K562 (cell line): ENCODE measurements around the gene PTPRE. TPM values are rescaled to one million over a fixed set of nuclear protein-coding genes. Genes with fewer than 3 reads are reported as not detected.

ENCODE experiments used
- ATAC-seq: fragments of 200-7000 bp; cut with Tn5 transposase; 3 replicates; pipeline ENCODE4 v1.9.1; 2020; ENCODE audit warnings: moderate library complexity
- BruUV-seq: library from RNA; stranded (reverse); fragments of 400-500 nt; replicated peaks from 2 replicates; lab custom pipeline; 2021; lab: Mats Ljungman, UMichigan
- CTCF ChIA-PET: fragments of 300-600 bp; formaldehyde crosslinking; extraction: SDS; loops from one replicate; lab custom pipeline; 2021; ENCODE audit warnings: low intra/inter-chr PET ratio; lab: Yijun Ruan, JAX
- POLR2A ChIA-PET: fragments of 300-600, 350-650 bp; sonication (Branson Sonifier 250); formaldehyde crosslinking; extraction: SDS; loops from one replicate; lab custom pipeline; 2021; ENCODE audit warnings: antibody characterized with exemption, inconsistent platforms; lab: Yijun Ruan, JAX
- DNase-seq, 4 experiments: peaks; one replicate each; pipeline versions ENCODE4 v3.0.0 to v3.0.0-alpha.2; 2011 to 2018; ENCODE audit warnings: low spot score in 3 of 4, mixed read lengths in 3 of 4; ENCODE audit errors: extremely low read depth in 1 of 4
- FAIRE-seq: peaks from 2 replicates; lab custom pipeline; 2011; peaks lifted over from hg19 to GRCh38; lab: Jason Lieb, UNC
- H2AFZ ChIP-seq: 2 replicates; pipeline ENCODE4 v1.6.0; 2011; ENCODE audit warnings: low read depth, low read length, control low read depth, inconsistent platforms
- H3K27ac ChIP-seq: fragments of 200-600 bp; 3 replicates; pipeline ENCODE4 v1.8.0; 2011; ENCODE audit warnings: low read depth, mild to moderate bottlenecking, control low read depth, inconsistent platforms, low read length, moderate library complexity, mixed read lengths; ENCODE audit errors: extremely low read depth
- H3K27me3 ChIP-seq, 2 experiments: fragments of 300-600 bp in 1 of 2; 2 replicates in 1 of 2; 3 replicates in 1 of 2; pipeline versions ENCODE4 v1.6.0 to v1.8.0; 2011; ENCODE audit warnings: inconsistent platforms in 2 of 2, low read length in 2 of 2, mild to moderate bottlenecking in 1 of 2, mixed read lengths in 1 of 2, moderate library complexity in 1 of 2; ENCODE audit not compliant: control insufficient read depth in 2 of 2, insufficient read depth in 2 of 2
- H3K36me3 ChIP-seq: fragments of 300-600 bp; 3 replicates; pipeline ENCODE4 v1.8.0; 2011; ENCODE audit warnings: mild to moderate bottlenecking, low read length, inconsistent platforms; ENCODE audit not compliant: control insufficient read depth, insufficient read depth
- H3K4me1 ChIP-seq, 2 experiments: fragments of 200-600 bp in 1 of 2; replicated peaks in 1 of 2; 2 replicates in 1 of 2; 3 replicates in 1 of 2; pipeline versions ENCODE4 v1.5.1 to v1.8.0; 2011; ENCODE audit warnings: inconsistent platforms in 2 of 2, low read length in 2 of 2, mild to moderate bottlenecking in 1 of 2, mixed read lengths in 1 of 2, moderate library complexity in 1 of 2; ENCODE audit not compliant: control insufficient read depth in 2 of 2, insufficient read depth in 2 of 2
- H3K4me2 ChIP-seq: 2 replicates; pipeline ENCODE4 v1.6.1; 2011; ENCODE audit warnings: low read length, control low read depth, inconsistent platforms, mixed read lengths; ENCODE audit not compliant: insufficient read depth
- H3K4me3 ChIP-seq: fragments of 200-600 bp; sonication (generic), shearing (Covaris generic); 2 replicates; pipeline ENCODE4 v1.5.1; 2016; ENCODE audit warnings: control low read depth, inconsistent platforms
- H3K79me2 ChIP-seq: fragments of 200-600 bp; 3 replicates; pipeline ENCODE4 v1.8.0; 2011; ENCODE audit warnings: low read length, inconsistent platforms; ENCODE audit not compliant: control insufficient read depth, insufficient read depth
- H3K9ac ChIP-seq, 2 experiments: 2 replicates each; pipeline versions ENCODE4 v1.6.0 to v1.6.1; 2011; ENCODE audit warnings: low read depth in 2 of 2, low read length in 2 of 2, control low read depth in 1 of 2, inconsistent platforms in 1 of 2, mild to moderate bottlenecking in 1 of 2, mixed read lengths in 1 of 2; ENCODE audit not compliant: insufficient read depth in 1 of 2
- H3K9me1 ChIP-seq: one replicate; pipeline ENCODE4 v1.6.0; 2011; ENCODE audit warnings: inconsistent platforms, mild to moderate bottlenecking, low read length, moderate library complexity; ENCODE audit not compliant: control insufficient read depth, insufficient read depth
- H3K9me3 ChIP-seq: replicated peaks from 2 replicates; pipeline ENCODE4 v1.5.1; 2011; ENCODE audit warnings: low read depth, low read length, inconsistent platforms; ENCODE audit not compliant: control insufficient read depth, insufficient read depth
- H4K20me1 ChIP-seq: replicated peaks from 2 replicates; pipeline ENCODE4 v1.6.1; 2011; ENCODE audit warnings: low read length, inconsistent platforms, mixed read lengths; ENCODE audit not compliant: control insufficient read depth, insufficient read depth
- DIDO1 ChIP-seq: fragments of 450-650 bp; IDR thresholded peaks from 2 replicates; pipeline ENCODE4 v1.6.1; 2016; ENCODE audit warnings: low read depth, missing biosample characterization, missing genetic modification characterization
- MEF2D ChIP-seq: conservative IDR thresholded peaks from 2 replicates; pipeline ENCODE4 v1.6.1; 2016; ENCODE audit warnings: low read depth, missing genetic modification characterization, missing compliant biosample characterization
- NKRF ChIP-seq: fragments of 450-650 bp; IDR thresholded peaks from 2 replicates; pipeline ENCODE4 v1.6.1; 2016; ENCODE audit warnings: borderline replicate concordance
- RBM39 ChIP-seq: fragments of 200-400 bp; formaldehyde crosslinking; optimal IDR thresholded peaks from 2 replicates; pipeline ENCODE3; 2018; ENCODE audit warnings: low read depth, low read length
- STAT5B ChIP-seq: fragments of 250-450 bp; sonication (Bioruptor Pico); IDR thresholded peaks from 2 replicates; pipeline ENCODE4 v1.8.0; 2021; ENCODE audit warnings: mild to moderate bottlenecking, inconsistent platforms
- TSHZ1 ChIP-seq: fragments of 250-450 bp; sonication (Bioruptor Pico); IDR thresholded peaks from 2 replicates; pipeline ENCODE4 v1.4.0; 2020; ENCODE audit warnings: mild to moderate bottlenecking, moderate library complexity
- ZC3H4 ChIP-seq: sonication (generic); formaldehyde crosslinking; IDR thresholded peaks from 2 replicates; pipeline ENCODE4 v1.9.0; 2021; ENCODE audit warnings: missing genetic modification reagents, borderline replicate concordance
- ZNF551 ChIP-seq: fragments of 250-450 bp; sonication (Bioruptor Pico); IDR thresholded peaks from 2 replicates; pipeline ENCODE4 v1.5.0; 2021; ENCODE audit warnings: mild to moderate bottlenecking, moderate library complexity
- WGBS: fragments of 100-300 bp; shearing (Covaris generic); methylation state at CpG from one replicate; pipeline ENCODE4 v1.1.6; 2016; ENCODE audit warnings: low coverage, mixed read lengths; ENCODE audit not compliant: insufficient coverage; ENCODE audit errors: missing lambda C conversion rate; 5-methylcytosine and 5-hydroxymethylcytosine counted together
- in situ Hi-C: fragments of 300-500 bp; cut with MboI; formaldehyde crosslinking; loops from 4 replicates; pipeline ENCODE4 v1.15.0; 2018; ENCODE audit warnings: inconsistent platforms, mixed read lengths
- intact Hi-C: fragments of 100-400 bp; cut with micrococcal nuclease; formaldehyde crosslinking; loops from 2 replicates; pipeline ENCODE4 v1.14.2; 2022
- polyA plus RNA-seq, 8 experiments: library from polyadenylated mRNA; depleted of rRNA in 4 of 8; stranded (reverse) in 5 of 8; unstranded in 3 of 8; fragments of >200 nt; fragmentation: Nextera tagmentation in 2 of 8; fragmentation: Illumina TruSeq in 1 of 8; extraction: Ambion mirVana in 2 of 8; extraction: Trizol in 1 of 8; gene quantifications; 2 replicates each; pipeline versions ENCODE4 v1.2.1 to v1.2.3, GENCODE V29; 2011 to 2014; ENCODE audit warnings: inconsistent platforms in 1 of 8, missing spikeins in 1 of 8
- total RNA-seq, 7 experiments: library from RNA; depleted of rRNA in 6 of 7; stranded (reverse); fragments of >200 nt in 6 of 7; fragmentation: Illumina TruSeq in 2 of 7; extraction: Trizol in 2 of 7; gene quantifications; 2 replicates each; pipeline versions ENCODE4 v1.2.1 to v1.2.3, GENCODE V29; 2011 to 2021; ENCODE audit warnings: low replicate concordance in 1 of 7
- TF ChIP-seq, protein P1 (sequence below): sonication (generic); formaldehyde crosslinking; IDR thresholded peaks from 2 replicates; pipeline ENCODE4 v1.8.1; 2023; ENCODE audit warnings: missing genetic modification reagents, mild to moderate bottlenecking, borderline replicate concordance

Gene PTPRE
- total and polyA plus RNA-seq, 9 of the 15 experiments (the other 6 are each of a cell fraction or from before 2014, with no cell fraction given): 0.01 to 0.13 (median 0.04) TPM; not detected in 4

DNA sequence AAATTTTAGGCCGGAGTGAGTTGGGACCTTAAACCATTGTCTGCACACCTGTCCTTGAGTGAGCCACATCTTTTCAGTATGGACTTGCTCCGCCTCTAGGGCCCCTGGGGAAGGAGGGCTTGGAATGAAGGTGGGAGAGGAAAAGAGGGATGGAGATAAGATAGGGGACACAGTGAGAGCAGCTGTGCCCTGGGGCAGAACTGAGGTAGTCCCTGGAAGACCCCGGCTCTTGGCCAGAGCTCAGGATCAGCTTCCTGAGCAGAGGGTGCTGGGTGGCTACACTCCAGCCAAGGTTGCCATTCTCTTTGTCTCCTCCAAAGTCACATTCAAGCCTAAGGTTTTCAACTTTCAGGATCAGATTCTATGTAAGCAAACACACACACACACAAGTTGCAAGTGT lies 137.3 kb downstream of the PTPRE start (continued):
- TF ChIP-seq ZC3H4: no peak

DNA sequence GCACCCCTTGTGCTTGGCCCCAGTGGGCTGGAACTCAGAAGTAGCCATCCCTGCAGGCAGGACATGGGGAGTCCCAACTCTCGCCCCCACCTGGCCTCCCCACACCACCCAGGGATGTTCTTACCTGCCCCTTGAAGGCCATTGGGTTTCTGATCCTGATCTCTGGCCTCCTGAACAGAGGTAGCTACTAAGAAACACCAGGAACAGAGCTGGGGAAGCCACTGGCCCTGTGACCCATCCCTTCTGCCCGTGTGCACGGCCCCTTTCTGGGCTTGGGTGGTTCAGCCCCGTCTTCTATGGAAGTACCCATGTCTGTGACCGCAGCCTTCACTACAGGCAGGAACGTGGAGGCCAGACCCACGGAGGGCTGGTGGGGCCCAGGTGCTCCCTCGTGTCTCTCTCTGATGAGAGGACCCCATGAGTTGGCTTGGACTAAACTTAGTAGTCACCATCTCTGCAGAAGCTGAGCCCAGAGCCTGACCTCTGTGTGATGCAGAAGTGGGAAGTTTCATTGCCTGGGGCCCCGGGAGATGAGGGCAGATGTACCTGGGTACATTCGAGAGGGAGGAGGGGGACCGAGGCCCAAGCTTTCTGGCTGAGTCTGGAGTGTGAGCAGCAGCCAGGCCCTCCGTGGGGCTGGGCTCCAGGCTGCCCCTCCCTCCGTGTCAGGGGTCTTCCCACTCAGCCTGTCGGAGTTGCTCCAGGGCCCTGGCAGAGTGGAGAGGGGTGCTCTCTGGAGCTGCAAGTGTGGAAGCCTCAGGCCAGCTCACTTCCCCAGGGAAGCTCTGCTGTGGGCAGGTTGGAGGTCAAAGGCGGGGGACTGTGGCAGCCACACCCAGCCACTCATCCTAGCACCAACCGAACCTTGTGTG lies 138.3 kb downstream of the PTPRE start:
- H3K4me3 ChIP-seq: no peak overlapping the region
- DNase-seq (no peak), ATAC-seq (no peak), FAIRE-seq (no peak)
- no peak overlapping the region for H3K4me2 ChIP-seq
- H3K27me3 ChIP-seq: peaks cover 3 to 30% of the 10 kb centered on the region in 2 experiments; a peak in 3 of 5 replicates
- no peak overlapping the region for H2AFZ ChIP-seq
- peaks cover 0 to 4% of the 10 kb centered on the region in 2 experiments; a peak in 1 of 5 replicates for H3K4me1 ChIP-seq
- no peak overlapping the region for H3K9ac ChIP-seq
- WGBS: 4% methylated on average over 11 of the region's 16 CpGs
- H3K27ac ChIP-seq: no peak overlapping the region
- POLR2A ChIA-PET: no interaction called here
- CTCF ChIA-PET: no interaction called here
- no TSS peak for BruUV-seq
- no peaks in the 10 kb centered on the region for H4K20me1 ChIP-seq
- H3K9me3 ChIP-seq: no peaks in the 10 kb centered on the region
- in situ Hi-C loops (no loop called here), intact Hi-C loops (no loop called here)
- H3K36me3 ChIP-seq: no peaks in the 10 kb centered on the region
- H3K9me1 ChIP-seq: no peaks in the 10 kb centered on the region
- H3K79me2 ChIP-seq: no peaks in the 10 kb centered on the region
- TF ChIP-seq DIDO1 (no peak), TSHZ1 (CRISPR knock-in tag) (no peak), RBM39 (no peak), STAT5B (CRISPR knock-in tag) (no peak), MEF2D (tag) (no peak), ZNF551 (CRISPR knock-in tag) (no peak), NKRF (no peak)
- TF ChIP-seq, protein P1, sequence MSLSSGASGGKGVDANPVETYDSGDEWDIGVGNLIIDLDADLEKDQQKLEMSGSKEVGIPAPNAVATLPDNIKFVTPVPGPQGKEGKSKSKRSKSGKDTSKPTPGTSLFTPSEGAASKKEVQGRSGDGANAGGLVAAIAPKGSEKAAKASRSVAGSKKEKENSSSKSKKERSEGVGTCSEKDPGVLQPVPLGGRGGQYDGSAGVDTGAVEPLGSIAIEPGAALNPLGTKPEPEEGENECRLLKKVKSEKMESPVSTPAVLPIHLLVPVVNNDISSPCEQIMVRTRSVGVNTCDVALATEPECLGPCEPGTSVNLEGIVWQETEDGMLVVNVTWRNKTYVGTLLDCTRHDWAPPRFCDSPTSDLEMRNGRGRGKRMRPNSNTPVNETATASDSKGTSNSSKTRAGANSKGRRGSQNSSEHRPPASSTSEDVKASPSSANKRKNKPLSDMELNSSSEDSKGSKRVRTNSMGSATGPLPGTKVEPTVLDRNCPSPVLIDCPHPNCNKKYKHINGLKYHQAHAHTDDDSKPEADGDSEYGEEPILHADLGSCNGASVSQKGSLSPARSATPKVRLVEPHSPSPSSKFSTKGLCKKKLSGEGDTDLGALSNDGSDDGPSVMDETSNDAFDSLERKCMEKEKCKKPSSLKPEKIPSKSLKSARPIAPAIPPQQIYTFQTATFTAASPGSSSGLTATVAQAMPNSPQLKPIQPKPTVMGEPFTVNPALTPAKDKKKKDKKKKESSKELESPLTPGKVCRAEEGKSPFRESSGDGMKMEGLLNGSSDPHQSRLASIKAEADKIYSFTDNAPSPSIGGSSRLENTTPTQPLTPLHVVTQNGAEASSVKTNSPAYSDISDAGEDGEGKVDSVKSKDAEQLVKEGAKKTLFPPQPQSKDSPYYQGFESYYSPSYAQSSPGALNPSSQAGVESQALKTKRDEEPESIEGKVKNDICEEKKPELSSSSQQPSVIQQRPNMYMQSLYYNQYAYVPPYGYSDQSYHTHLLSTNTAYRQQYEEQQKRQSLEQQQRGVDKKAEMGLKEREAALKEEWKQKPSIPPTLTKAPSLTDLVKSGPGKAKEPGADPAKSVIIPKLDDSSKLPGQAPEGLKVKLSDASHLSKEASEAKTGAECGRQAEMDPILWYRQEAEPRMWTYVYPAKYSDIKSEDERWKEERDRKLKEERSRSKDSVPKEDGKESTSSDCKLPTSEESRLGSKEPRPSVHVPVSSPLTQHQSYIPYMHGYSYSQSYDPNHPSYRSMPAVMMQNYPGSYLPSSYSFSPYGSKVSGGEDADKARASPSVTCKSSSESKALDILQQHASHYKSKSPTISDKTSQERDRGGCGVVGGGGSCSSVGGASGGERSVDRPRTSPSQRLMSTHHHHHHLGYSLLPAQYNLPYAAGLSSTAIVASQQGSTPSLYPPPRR (CRISPR knock-in tag): no peak
